Sigmoid colon (tissue), 7 donors: Measurements from ENCODE around the gene MYH9. TPM values are rescaled to one million over a fixed set of nuclear protein-coding genes. Genes with fewer than 3 reads are reported as not detected.

Experiments used
- DNase-seq: peaks from one replicate; pipeline ENCODE4 v3.0.0-alpha.2; 2019
- H3K27ac ChIP-seq, 4 donors: fragments of 200-600 bp; sonication (generic); one replicate each; pipeline ENCODE4 v1.5.1; 2016 to 2019; ENCODE audit warnings: mild to moderate bottlenecking in 1 of 4
- H3K27me3 ChIP-seq, 3 donors: fragments of 200-600 bp; sonication (generic); one replicate each; pipeline ENCODE4 v1.5.1; 2019; ENCODE audit warnings: mild to moderate bottlenecking in 1 of 3
- H3K36me3 ChIP-seq, 4 donors: fragments of 200-600 bp; sonication (generic); one replicate each; pipeline ENCODE4 v1.5.1; 2016 to 2019
- H3K4me1 ChIP-seq, 4 donors: fragments of 200-600 bp; sonication (generic); one replicate each; pipeline ENCODE4 v1.5.1; 2017 to 2019
- H3K4me3 ChIP-seq, 4 donors: fragments of 200-600 bp; sonication (generic); one replicate each; pipeline ENCODE4 v1.5.1; 2017 to 2019; ENCODE audit warnings: mild to moderate bottlenecking in 2 of 4, moderate library complexity in 1 of 4
- H3K9me3 ChIP-seq, 4 donors: fragments of 200-600 bp in 3 of 4; sonication (generic) in 3 of 4; one replicate each; pipeline versions ENCODE4 v1.5.1 to v1.6.1; 2013 to 2019
- CTCF ChIP-seq, 4 experiments: fragments of 450-650 bp in 3 of 4; fragments of 200-600 bp in 1 of 4; IDR thresholded peaks; one replicate each; pipeline ENCODE4 v1.5.1; 2016 to 2019; ENCODE audit warnings: antibody characterized with exemption in 4 of 4, mild to moderate bottlenecking in 3 of 4, moderate library complexity in 2 of 4
- EP300 ChIP-seq, 4 donors: sonication (generic); formaldehyde crosslinking; IDR thresholded peaks; one replicate each; pipeline ENCODE4 v1.6.1; 2017; ENCODE audit warnings: antibody characterized with exemption in 4 of 4
- POLR2A ChIP-seq, 2 donors: fragments of 450-650 bp; IDR thresholded peaks; one replicate each; pipeline ENCODE4 v1.6.1; 2016; ENCODE audit warnings: antibody characterized with exemption in 2 of 2, mild to moderate bottlenecking in 2 of 2, moderate library complexity in 2 of 2
- POLR2AphosphoS5 ChIP-seq, 4 donors: sonication (generic); formaldehyde crosslinking; IDR thresholded peaks; one replicate each; pipeline ENCODE4 v1.6.1; 2017; ENCODE audit warnings: antibody characterized with exemption in 4 of 4
- WGBS, 2 donors: extraction: QIAGEN DNeasy Blood & Tissue Kit; methylation state at CpG; one replicate each; pipeline ENCODE4 v1.1.7; 2013; 5-methylcytosine and 5-hydroxymethylcytosine counted together
- intact Hi-C: fragments of 100-400 bp; cut with DNase I; formaldehyde crosslinking; loops from one replicate; pipeline ENCODE4 v1.15.1; 2023
- polyA plus RNA-seq, 3 donors: library from polyadenylated mRNA; stranded (reverse); fragments of 200-250 nt; gene quantifications; one replicate each; pipeline ENCODE4 v1.2.3, GENCODE V29; 2013
- total RNA-seq, 4 donors: library from RNA; depleted of rRNA; stranded (reverse); fragments of >200 nt; gene quantifications; one replicate each; pipeline ENCODE4 v1.1.0, GENCODE V29; 2016
- donor health status: healthy with polysubstance abuse.
- donor health status: Bipolar disorder and iron deficiency.
- donor health status: healthy.

Gene MYH9
- total and polyA plus RNA-seq, 7 donors, result 63.7 to 307 (median 182) TPM

- Histone ChIP-seq H3K4me3 (peak overlapping the region; percentile 95 to 99 (median 98)), H3K27me3 (no peaks in the 10 kb centered on the region), H3K9me3 (no peaks in the 10 kb centered on the region), H3K36me3 (peaks cover 0 to 3% (median 0%) of the 10 kb centered on the region in 4 donors), H3K4me1 (peaks cover 0 to 68% (median 56%) of the 10 kb centered on the region in 4 donors), H3K27ac (peak overlapping the region; percentile 98 to 100 (median 100))
- TF ChIP-seq POLR2A (IDR thresholded peaks at IDR 0.05) (peak in 1 of 2 donors; percentile 27), EP300 (IDR thresholded peaks at IDR 0.05) (peak in 2 of 4 donors; percentile 2 to 46), CTCF (IDR thresholded peaks at IDR 0.05) (no peak), POLR2AphosphoS5 (IDR thresholded peaks at IDR 0.05) (peak; percentile 12 to 80 (median 77))
- DNase-seq, result no peak
- WGBS, 2 donors, result 9 to 12% methylated on average over 7 of the region's 7 CpGs
- intact Hi-C loops, result no loop called here
These were observed 2.8 kb downstream of the MYH9 start for GRCh38 chr22:36384766-36385481.

GRCh38 chr22:36383110-36383581 is 4.6 kb downstream of the MYH9 start:
- Histone ChIP-seq H3K27ac (peak overlapping the region; percentile 98 to 100 (median 100)), H3K4me3 (peak overlapping the region in 3 of 4 donors; percentile 18 to 95 (median 25)), H3K4me1 (peaks cover 0 to 75% (median 70%) of the 10 kb centered on the region in 4 donors), H3K9me3 (no peaks in the 10 kb centered on the region), H3K27me3 (no peaks in the 10 kb centered on the region), H3K36me3 (peaks cover 0 to 5% (median 0%) of the 10 kb centered on the region in 4 donors)
- intact Hi-C loops, result no loop called here
- TF ChIP-seq POLR2A (IDR thresholded peaks at IDR 0.05), result no peak
- TF ChIP-seq CTCF (IDR thresholded peaks at IDR 0.05), result no peak
- TF ChIP-seq POLR2AphosphoS5 (IDR thresholded peaks at IDR 0.05), result peak in 3 of 4 donors; percentile 15 to 57 (median 47)
- DNase-seq, result no peak
- WGBS, 2 donors, result 16 to 36% methylated on average over 4 of the region's 4 CpGs

- no peaks in the 10 kb centered on the region for H3K27me3 ChIP-seq
- intact Hi-C loops, result no loop called here
- H3K9me3 ChIP-seq, result no peaks in the 10 kb centered on the region
- peaks cover 0 to 90% (median 86%) of the 10 kb centered on the region in 4 donors for H3K4me1 ChIP-seq
- no peak for TF ChIP-seq CTCF (IDR thresholded peaks at IDR 0.05)
- peak in 3 of 4 donors; percentile 6 to 61 (median 35) for TF ChIP-seq POLR2AphosphoS5 (IDR thresholded peaks at IDR 0.05)
- peak overlapping the region in 1 of 4 donors; percentile 95 for H3K4me3 ChIP-seq
- DNase-seq, result no peak
- H3K36me3 ChIP-seq, result peaks cover 0 to 5% (median 0%) of the 10 kb centered on the region in 4 donors
- peak overlapping the region; percentile 98 to 100 (median 100) for H3K27ac ChIP-seq
- WGBS, 2 donors, result 52 to 60% methylated on average over 5 of the region's 5 CpGs
These were observed 6.1 kb downstream of the MYH9 start for GRCh38 chr22:36381513-36382128.

- Histone ChIP-seq H3K27me3 (no peaks in the 10 kb centered on the region), H3K9me3 (no peaks in the 10 kb centered on the region), H3K36me3 (peaks cover 0 to 5% (median 2%) of the 10 kb centered on the region in 4 donors), H3K4me1 (peaks cover 0 to 98% (median 96%) of the 10 kb centered on the region in 4 donors), H3K27ac (peak overlapping the region; percentile 98 to 100 (median 100)), H3K4me3 (peak overlapping the region in 2 of 4 donors; percentile 6 to 22)
- WGBS, 2 donors, result 38 to 49% methylated on average over 16 of the region's 16 CpGs
- no peak for DNase-seq
- TF ChIP-seq POLR2A (IDR thresholded peaks at IDR 0.05), result no peak
- peak in 3 of 4 donors; percentile 4 to 38 (median 25) for TF ChIP-seq POLR2AphosphoS5 (IDR thresholded peaks at IDR 0.05)
- intact Hi-C loops, result no loop called here
These were observed 8.0 kb downstream of the MYH9 start for GRCh38 chr22:36379593-36380361.
